Measurements from ENCODE around the gene ANO4.
"Not testable (repeated sequence)": the region's sequence is repeated elsewhere in the genome, so short reads cannot be mapped to it uniquely, and the experiment has no call there.

ANO4 gene

GRCh38 chr12:101087920-101088319 lies 293.3 kb downstream of the ANO4 start:
- DNase-seq (ENCODE audit: low read depth) = no peak
- in situ Hi-C loops (cut with HindIII; ENCODE audit: low sequenced_read_pairs) = no loop called here
- H3K4me3 ChIP-seq (ENCODE audit: low read depth, low read length) = no peak overlapping the region
- no peak for TF ChIP-seq CTCF (IDR thresholded peaks at IDR 0.05; ENCODE audit: low read depth, low read length, missing control alignments)

GRCh38 chr12:101089271-101089670 lies 294.7 kb downstream of the ANO4 start:
- no peak overlapping the region for H3K4me3 ChIP-seq (ENCODE audit: low read depth, low read length)
- no peak for DNase-seq (ENCODE audit: low read depth)
- in situ Hi-C loops (cut with HindIII; ENCODE audit: low sequenced_read_pairs) = no loop called here
- TF ChIP-seq CTCF (IDR thresholded peaks at IDR 0.05; ENCODE audit: low read depth, low read length, missing control alignments) = no peak

- in situ Hi-C loops (cut with HindIII; ENCODE audit: low sequenced_read_pairs); H3K4me3 ChIP-seq (ENCODE audit: low read depth, low read length); DNase-seq (ENCODE audit: low read depth): not testable (repeated sequence)
These were observed 295.6 kb downstream of the ANO4 start for GRCh38 chr12:101090222-101090621.

- in situ Hi-C loops (cut with HindIII; ENCODE audit: low sequenced_read_pairs) = no loop called here
- DNase-seq (ENCODE audit: low read depth) = no peak
- TF ChIP-seq CTCF (IDR thresholded peaks at IDR 0.05; ENCODE audit: low read depth, low read length, missing control alignments) = no peak
- no peak overlapping the region for H3K4me3 ChIP-seq (ENCODE audit: low read depth, low read length)
These were observed 303.4 kb downstream of the ANO4 start for GRCh38 chr12:101097829-101098580.

- no peak for TF ChIP-seq CTCF (IDR thresholded peaks at IDR 0.05; ENCODE audit: low read depth, low read length, missing control alignments)
- in situ Hi-C loops (cut with HindIII; ENCODE audit: low sequenced_read_pairs) = no loop called here
- no peak overlapping the region for H3K4me3 ChIP-seq (ENCODE audit: low read depth, low read length)
- DNase-seq (ENCODE audit: low read depth) = no peak
These were observed 312.6 kb downstream of the ANO4 start for GRCh38 chr12:101107032-101107763.

GRCh38 chr12:101108130-101108529 lies 313.6 kb downstream of the ANO4 start:
- H3K4me3 ChIP-seq (ENCODE audit: low read depth, low read length) = no peak overlapping the region

More at GRCh38 chr12:101108130-101108529, 313.6 kb downstream of the ANO4 start:
- no peak for TF ChIP-seq CTCF (IDR thresholded peaks at IDR 0.05; ENCODE audit: low read depth, low read length, missing control alignments)
- no peak for DNase-seq (ENCODE audit: low read depth)
- in situ Hi-C loops (cut with HindIII; ENCODE audit: low sequenced_read_pairs) = no loop called here

Data from astrocyte of the cerebellum (primary cell).